K562 (cell line): ENCODE data around the gene RCOR1. TPM values are rescaled to one million over a fixed set of nuclear protein-coding genes. Genes with fewer than 3 reads are reported as not detected.

Experiments
- ATF7 ChIP-seq: fragments of 450-650 bp; IDR thresholded peaks from 2 replicates; pipeline ENCODE4 v1.7.1; 2014; ENCODE audit warnings: mild to moderate bottlenecking, moderate library complexity
- ELF2 ChIP-seq: fragments of 250-450 bp; sonication (Bioruptor Pico); IDR thresholded peaks from 2 replicates; pipeline ENCODE4 v1.5.0; 2021; ENCODE audit warnings: mild to moderate bottlenecking
- ETV1 ChIP-seq: fragments of 450-650 bp; conservative IDR thresholded peaks from 2 replicates; pipeline ENCODE4 v1.6.1; 2016; ENCODE audit warnings: missing genetic modification characterization, control low read depth, low read depth, missing compliant biosample characterization
- FOXJ2 ChIP-seq: fragments of 200-800 bp; sonication (Bioruptor generic); IDR thresholded peaks from 2 replicates; pipeline ENCODE4 v1.6.1; 2016; ENCODE audit warnings: missing genetic modification characterization, missing compliant biosample characterization
- FOXM1 ChIP-seq, 2 experiments: fragments of 450-650 bp in 1 of 2; sonication (generic) in 1 of 2; formaldehyde crosslinking in 1 of 2; IDR thresholded peaks; 2 replicates each; pipeline versions ENCODE4 v1.6.1 to v1.9.0; 2017 to 2022; ENCODE audit warnings: low read depth in 2 of 2, mild to moderate bottlenecking in 2 of 2, missing genetic modification reagents in 1 of 2, moderate library complexity in 1 of 2
- ILK ChIP-seq: fragments of 450-650 bp; IDR thresholded peaks from 2 replicates; pipeline ENCODE4 v1.6.1; 2016; ENCODE audit warnings: missing genetic modification characterization, low read depth, mild to moderate bottlenecking, missing compliant biosample characterization, moderate library complexity, borderline replicate concordance
- KLF13 ChIP-seq: fragments of 450-650 bp; IDR thresholded peaks from 2 replicates; pipeline ENCODE4 v1.6.1; 2016; ENCODE audit warnings: missing genetic modification characterization, low read depth, mild to moderate bottlenecking, missing compliant biosample characterization, moderate library complexity, borderline replicate concordance
- NFIC ChIP-seq: fragments of 450-650 bp; IDR thresholded peaks from 2 replicates; pipeline ENCODE4 v1.6.1; 2017; ENCODE audit warnings: mild to moderate bottlenecking, inconsistent platforms
- NKRF ChIP-seq: fragments of 450-650 bp; IDR thresholded peaks from 2 replicates; pipeline ENCODE4 v1.6.1; 2016; ENCODE audit warnings: borderline replicate concordance
- SOX6 ChIP-seq: fragments of 450-650 bp; IDR thresholded peaks from 2 replicates; pipeline ENCODE4 v1.6.1; 2014; ENCODE audit warnings: mild to moderate bottlenecking
- TAL1 ChIP-seq: fragments of 450-650 bp; IDR thresholded peaks from 2 replicates; pipeline ENCODE4 v1.6.1; 2016; ENCODE audit warnings: mild to moderate bottlenecking
- TRIM28 ChIP-seq: fragments of 450-650 bp; IDR thresholded peaks from 2 replicates; pipeline ENCODE4 v1.6.1; 2017
- YY1 ChIP-seq, 3 experiments: IDR thresholded peaks; 2 replicates each; pipeline ENCODE4 v1.6.1; 2011; ENCODE audit warnings: low read length in 2 of 3, mild to moderate bottlenecking in 2 of 3, moderate library complexity in 2 of 3, borderline replicate concordance in 1 of 3, control low read depth in 1 of 3, low read depth in 1 of 3; ENCODE audit not compliant: insufficient read depth in 3 of 3, insufficient replicate concordance in 2 of 3, control insufficient read depth in 1 of 3, insufficient read length in 1 of 3; ENCODE audit errors: extremely low read depth in 1 of 3
- ZBTB33 ChIP-seq: sonication (generic); formaldehyde crosslinking; IDR thresholded peaks from 2 replicates; pipeline ENCODE4 v1.8.1; 2023; ENCODE audit warnings: mild to moderate bottlenecking, missing genetic modification reagents
- ZNF444 ChIP-seq: fragments of 250-450 bp; sonication (Bioruptor Pico); IDR thresholded peaks from 2 replicates; pipeline ENCODE4 v1.4.0; 2020; ENCODE audit warnings: mild to moderate bottlenecking, moderate library complexity
- ZNF592 ChIP-seq: fragments of 450-650 bp; IDR thresholded peaks from 2 replicates; pipeline ENCODE4 v1.6.1; 2017; ENCODE audit warnings: antibody characterized with exemption, mild to moderate bottlenecking
- ZNF740 ChIP-seq, 3 experiments: fragments of 200-800 bp in 1 of 3; sonication (Bioruptor generic) in 1 of 3; sonication (generic) in 1 of 3; formaldehyde crosslinking in 1 of 3; IDR thresholded peaks; 2 replicates each; pipeline versions ENCODE4 v1.6.1 to v1.8.0; 2016 to 2022; ENCODE audit warnings: mild to moderate bottlenecking in 2 of 3, missing compliant biosample characterization in 2 of 3, missing genetic modification characterization in 2 of 3, missing genetic modification reagents in 1 of 3
- polyA plus RNA-seq, 8 experiments: library from polyadenylated mRNA; depleted of rRNA in 4 of 8; stranded (reverse) in 5 of 8; unstranded in 3 of 8; fragments of >200 nt; fragmentation: Nextera tagmentation in 2 of 8; fragmentation: Illumina TruSeq in 1 of 8; extraction: Ambion mirVana in 2 of 8; extraction: Trizol in 1 of 8; gene quantifications; 2 replicates each; pipeline versions ENCODE4 v1.2.1 to v1.2.3, GENCODE V29; 2011 to 2014; ENCODE audit warnings: inconsistent platforms in 1 of 8, missing spikeins in 1 of 8
- total RNA-seq, 7 experiments: library from RNA; depleted of rRNA in 6 of 7; stranded (reverse); fragments of >200 nt in 6 of 7; fragmentation: Illumina TruSeq in 2 of 7; extraction: Trizol in 2 of 7; gene quantifications; 2 replicates each; pipeline versions ENCODE4 v1.2.1 to v1.2.3, GENCODE V29; 2011 to 2021; ENCODE audit warnings: low replicate concordance in 1 of 7

RCOR1 gene
- total and polyA plus RNA-seq, 9 of the 15 experiments (the other 6 are each of a cell fraction or from before 2014, with no cell fraction given) = 8.5 to 47.9 (median 20.9) TPM

GRCh38 chr14:102629011-102629444 lies 36.6 kb downstream of the RCOR1 start (continued):
- peak; percentile 92 for TF ChIP-seq ZBTB33
- no peak for TF ChIP-seq FOXJ2 (tag)
- no peak; the same call in 1 of the 2 replicates for TF ChIP-seq ETV1 (tag)
- peak; percentile 73; the same call in 1 of the 2 replicates for TF ChIP-seq SOX6
- TF ChIP-seq ZNF444 (CRISPR knock-in tag) = no peak
- 0 out of 2 replicates have a peak, but pooled peaks have one; percentile 37 for TF ChIP-seq TRIM28
- TF ChIP-seq TAL1 = peak; percentile 57
- TF ChIP-seq NFIC = peak; percentile 26; the same call in 1 of the 2 replicates
- no peak for TF ChIP-seq ZNF740 (CRISPR knock-in tag; IDR thresholded peaks at IDR 0.05)
- no peak for TF ChIP-seq ZNF740 (tag; IDR thresholded peaks at IDR 0.05)
- 0 out of 2 replicates have a peak, but pooled peaks have one; percentile 26 for TF ChIP-seq FOXM1 (IDR thresholded peaks at IDR 0.05; ENCODE audit: low read depth)
- TF ChIP-seq FOXM1 (CRISPR knock-in tag; IDR thresholded peaks at IDR 0.05; ENCODE audit: low read depth) = no peak
- TF ChIP-seq KLF13 = no peak
- no peak for TF ChIP-seq YY1 (IDR thresholded peaks at IDR 0.05; ENCODE audit: borderline replicate concordance in 1 of 3, control insufficient read depth in 1 of 3, extremely low read depth in 1 of 3, insufficient read depth in 3 of 3, insufficient read length in 1 of 3, insufficient replicate concordance in 2 of 3, low read depth in 1 of 3, low read length in 2 of 3)
- peak; percentile 60; the same call in 1 of the 2 replicates for TF ChIP-seq ELF2 (CRISPR knock-in tag)
- peak; percentile 37; the same call in 1 of the 2 replicates for TF ChIP-seq ATF7
- no peak for TF ChIP-seq ILK (tag)
- peak; percentile 48 for TF ChIP-seq ZNF592
- peak; percentile 88 for TF ChIP-seq NKRF
